GM21390 (cell line): ENCODE data around the gene PXN.
"Not testable (repeated sequence)": the region's sequence is repeated elsewhere in the genome, so short reads cannot be mapped to it uniquely, and the experiment has no call there.

Source experiments
- ATAC-seq: cut with Tn5 transposase; IDR thresholded peaks from one replicate; pipeline ENCODE4 v1.9.1; 2021; ENCODE audit not compliant: unreplicated experiment

PXN gene

GRCh38 chr12:120262852-120263747 lies 2.4 kb downstream of the PXN start:
- no peak for ATAC-seq

DNA sequence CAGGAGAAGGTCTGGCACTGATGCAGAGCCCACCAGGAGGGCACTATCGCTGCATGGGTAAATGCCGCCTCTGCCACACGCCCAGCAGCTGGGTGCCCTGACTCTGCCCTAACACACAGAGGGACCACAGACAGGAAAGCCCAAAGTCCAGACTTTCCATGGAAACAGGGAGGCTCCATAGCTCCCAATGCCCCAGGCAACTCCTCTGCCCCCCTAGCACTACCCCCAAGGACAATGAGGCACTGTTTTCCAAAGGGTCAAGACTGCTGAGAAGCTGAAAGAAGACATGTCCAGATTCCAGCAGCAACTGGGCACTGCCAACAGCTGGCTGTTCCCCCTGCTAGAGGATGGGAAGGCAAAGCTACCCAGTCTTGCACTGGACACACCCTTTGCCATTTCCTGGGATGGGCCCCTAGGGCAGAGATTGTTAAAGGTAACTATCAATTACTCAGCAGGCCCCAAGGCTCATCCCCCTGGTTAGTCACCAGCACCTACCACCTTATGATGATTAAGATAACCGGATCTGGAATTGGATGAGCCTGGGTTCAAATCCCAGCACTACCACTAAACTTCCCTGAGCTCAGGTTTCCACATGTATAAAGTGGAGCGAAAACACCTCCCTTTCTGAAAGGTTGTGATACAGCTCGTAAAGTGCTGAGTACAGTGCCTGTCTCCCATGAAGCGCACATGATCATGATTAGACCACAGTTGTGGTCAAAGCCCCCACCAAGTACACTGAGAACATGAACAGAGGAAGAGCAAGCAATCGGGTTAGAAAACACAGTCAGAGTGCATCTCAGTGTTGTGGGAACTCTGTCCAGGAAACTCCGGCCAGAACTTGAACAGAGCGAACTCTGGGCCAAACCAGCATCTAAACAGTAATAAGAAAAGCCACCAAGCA lies 3.3 kb downstream of the PXN start:
- no peak for ATAC-seq

GRCh38 chr12:120260607-120261006 lies 4.9 kb downstream of the PXN start:
- ATAC-seq, result no peak

DNA sequence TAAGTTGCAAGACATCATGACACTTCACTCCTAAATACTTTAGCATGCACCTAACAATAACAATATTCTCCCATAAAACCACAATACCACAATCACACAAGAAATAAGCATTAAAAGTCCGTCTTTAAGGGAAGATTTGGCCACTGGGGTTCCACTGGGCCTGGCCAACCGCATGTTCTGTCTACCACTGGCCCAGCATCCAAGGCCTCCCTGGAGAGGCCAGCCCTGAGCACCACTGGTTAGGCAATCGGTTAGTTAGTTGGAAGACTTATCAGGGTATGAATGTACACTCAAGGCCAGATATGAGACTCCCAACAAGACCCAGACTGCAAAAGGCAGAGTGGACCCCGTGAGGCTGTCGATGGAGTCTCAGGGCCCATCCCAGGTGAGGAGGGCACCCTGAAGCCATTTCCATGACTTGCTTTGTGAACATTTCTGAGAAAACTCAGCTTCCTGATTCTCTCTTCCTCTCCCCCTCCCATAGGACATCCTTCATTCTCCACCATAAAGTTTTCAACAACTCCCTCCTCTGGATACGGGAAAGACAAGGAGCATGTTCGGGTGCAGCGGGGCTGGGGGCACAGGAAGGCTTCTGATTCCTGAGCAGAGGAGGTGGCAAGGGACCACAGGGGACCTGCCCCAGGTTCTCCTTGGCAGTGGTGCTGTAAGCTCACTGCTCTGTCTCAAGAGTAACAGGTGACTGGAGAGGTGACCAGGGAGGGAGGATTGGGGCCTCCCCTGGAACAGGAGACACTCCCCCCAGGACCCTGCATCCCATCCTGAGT lies 5.9 kb downstream of the PXN start:
- ATAC-seq, result no peak

- no peak for ATAC-seq
Observed at GRCh38 chr12:120258323-120258896, 7.1 kb downstream of the PXN start.

- ATAC-seq, result no peak
Observed at GRCh38 chr12:120257041-120257821, 8.3 kb downstream of the PXN start.

DNA sequence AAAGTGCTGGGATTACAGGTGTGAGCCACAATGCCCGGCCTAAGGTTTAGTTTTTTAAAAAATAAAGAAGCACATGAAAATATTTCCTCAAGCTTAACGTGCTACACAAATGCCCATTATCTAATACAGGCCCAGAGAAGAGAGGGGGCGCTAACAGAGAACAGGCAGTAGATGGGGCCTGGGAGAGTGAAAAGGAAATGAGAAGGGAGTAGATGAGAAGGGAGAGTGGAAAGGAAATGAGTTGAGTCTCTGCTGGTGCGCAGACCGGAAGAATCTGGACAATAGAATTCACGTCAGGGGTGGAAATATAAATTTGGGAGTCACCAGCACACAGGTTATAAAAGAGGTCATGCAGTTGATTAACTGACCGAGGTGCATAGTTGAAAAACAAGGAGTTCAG lies 10.7 kb downstream of the PXN start:
- ATAC-seq, result no peak

- ATAC-seq, result peak; percentile 59
Observed at GRCh38 chr12:120253313-120253712, 12.2 kb downstream of the PXN start.

- no peak for ATAC-seq
Observed at GRCh38 chr12:120252071-120252906, 13.2 kb downstream of the PXN start.

- ATAC-seq, result not testable (repeated sequence)
Observed at GRCh38 chr12:120251364-120252070, 14.0 kb downstream of the PXN start.

DNA sequence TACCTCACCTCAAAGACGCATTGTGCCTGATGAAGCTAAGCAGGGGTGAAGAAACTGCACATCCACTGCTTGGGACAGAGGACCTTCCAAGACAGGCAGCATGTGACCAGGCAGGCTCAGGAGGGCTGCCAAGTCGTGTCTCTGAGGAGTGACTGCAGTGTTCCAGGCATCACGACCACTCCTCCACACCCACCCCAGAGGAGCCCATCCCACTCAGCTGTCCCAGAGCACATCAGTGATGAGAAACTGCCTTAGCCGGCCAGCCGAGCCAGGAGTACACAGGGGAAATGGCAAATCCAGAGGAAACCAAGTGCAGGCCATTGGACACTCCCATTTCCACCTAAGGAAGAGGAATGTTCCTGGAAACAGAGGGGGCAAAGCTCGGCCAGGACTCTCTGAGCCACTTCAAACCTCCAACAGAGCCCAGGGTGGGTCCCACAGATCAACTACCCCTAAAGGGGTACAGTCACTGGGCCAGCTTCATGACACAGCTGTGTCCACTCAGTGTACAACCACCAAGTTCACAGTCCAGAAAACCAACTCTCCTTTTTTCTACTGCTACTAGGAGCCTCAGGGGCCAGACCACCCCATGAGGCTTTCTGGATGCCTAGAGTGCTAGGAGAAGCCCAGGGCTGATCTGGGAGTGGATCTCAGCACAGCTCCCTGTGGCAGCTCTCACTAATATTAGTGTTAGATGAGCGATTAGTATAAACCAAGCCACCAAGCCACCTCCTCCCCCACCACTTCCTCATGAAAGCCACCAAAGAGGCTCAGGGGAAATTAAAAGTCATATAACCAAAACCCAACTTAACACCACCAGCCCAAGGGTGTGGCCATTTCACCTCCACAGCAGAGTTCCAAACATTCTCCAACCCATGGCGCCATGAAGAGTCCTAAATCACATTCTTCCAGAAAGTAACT lies 15.4 kb downstream of the PXN start:
- ATAC-seq, result no peak

GRCh38 chr12:120249266-120249874 lies 16.2 kb downstream of the PXN start:
- no peak for ATAC-seq

DNA sequence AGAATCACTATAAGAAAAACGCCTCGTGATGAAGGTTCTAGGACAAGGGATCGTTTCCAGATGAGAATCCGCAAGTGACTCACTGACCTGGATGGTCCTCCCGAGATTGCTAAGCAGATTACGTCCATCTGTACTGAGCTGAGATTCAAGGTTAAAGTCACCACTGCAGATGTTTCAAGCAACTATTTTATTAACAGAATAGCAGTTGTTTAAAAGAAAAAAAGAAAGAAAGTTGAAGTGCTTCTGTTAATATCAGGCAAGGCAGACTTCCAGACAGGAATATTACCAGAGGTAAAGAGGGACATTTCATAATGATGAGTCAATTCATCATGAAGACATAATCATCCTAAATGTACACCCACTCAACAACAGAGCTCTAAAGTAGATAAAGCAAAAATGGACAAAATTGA lies 17.9 kb downstream of the PXN start:
- no peak for ATAC-seq

DNA sequence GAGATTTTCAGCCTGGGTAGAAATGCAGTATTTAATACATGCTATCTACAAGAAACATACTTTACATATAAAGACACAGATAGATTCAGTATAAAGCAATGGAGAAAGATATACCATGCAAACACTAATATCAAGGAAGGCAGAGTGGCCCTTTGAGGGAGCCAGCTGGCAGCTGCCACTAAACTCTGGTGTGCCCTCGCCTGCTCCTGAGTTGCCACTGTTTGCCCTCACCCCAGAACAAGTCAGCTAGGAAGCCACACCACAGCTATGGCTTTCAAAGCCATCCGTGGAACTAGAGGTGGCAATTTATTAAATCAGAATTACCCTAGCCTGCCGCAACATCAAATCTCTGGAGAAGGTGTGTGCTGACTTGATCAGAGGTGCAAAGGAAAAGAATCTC lies 18.3 kb downstream of the PXN start:
- ATAC-seq, result no peak

DNA sequence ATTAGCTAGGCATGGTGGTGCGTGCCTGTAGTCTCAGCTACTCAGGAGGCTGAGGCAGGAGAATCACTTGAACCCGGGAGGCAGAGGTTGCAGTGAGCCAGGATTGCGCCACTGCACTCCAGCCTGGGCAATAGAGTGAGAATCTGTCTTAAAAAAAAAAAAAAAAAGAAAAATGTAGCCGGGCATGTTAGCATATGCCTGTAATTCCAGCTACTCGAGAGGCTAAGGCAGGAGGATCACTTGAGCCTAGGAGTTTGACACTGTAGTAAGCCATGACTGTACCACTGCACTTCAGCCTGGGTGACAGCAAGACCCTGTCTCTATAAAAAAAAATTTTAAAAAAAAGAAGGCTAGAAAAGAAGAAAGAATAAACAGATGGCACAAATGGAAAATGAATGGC lies 18.8 kb downstream of the PXN start:
- not testable (repeated sequence) for ATAC-seq

DNA sequence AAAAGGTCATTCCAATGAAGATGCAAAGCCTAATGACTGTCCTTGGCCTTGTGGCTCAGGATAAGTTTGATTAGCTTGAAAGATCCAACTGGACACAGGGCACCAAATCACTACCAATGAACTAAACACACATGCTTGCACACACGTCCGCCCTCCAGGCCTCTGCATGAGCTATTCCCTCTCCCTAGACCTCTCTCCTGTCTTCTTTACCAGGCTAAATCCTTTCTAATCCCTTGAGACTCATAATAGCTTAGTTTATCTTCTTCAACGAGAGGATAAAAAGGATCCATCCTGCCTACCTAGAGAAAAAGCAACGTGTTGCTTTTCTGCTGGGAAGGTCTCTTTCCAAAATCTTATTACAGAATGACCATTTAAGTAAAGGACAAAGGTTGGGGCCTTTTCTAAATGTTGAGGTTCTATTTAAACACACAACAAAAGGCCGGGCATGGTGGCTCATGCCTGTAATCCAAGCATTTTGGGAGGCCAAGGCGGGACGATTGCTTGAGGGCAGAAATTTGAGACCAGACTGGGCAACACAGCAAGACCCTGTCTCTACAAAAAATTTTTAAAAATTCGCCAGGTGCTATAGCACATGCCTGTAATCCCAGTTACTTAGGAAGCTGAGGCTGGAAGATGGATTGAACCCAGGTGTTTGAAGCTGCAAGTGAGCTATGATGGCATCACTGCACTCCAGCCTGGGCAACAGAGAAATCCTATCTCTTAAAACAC lies 22.4 kb downstream of the PXN start:
- no peak for ATAC-seq
